GM19023 (cell line): ENCODE data around the gene MYOD1.

Experiments used
- ATAC-seq: cut with Tn5 transposase; IDR thresholded peaks from one replicate; pipeline ENCODE4 v1.9.1; 2021; ENCODE audit warnings: mild to moderate bottlenecking, moderate library complexity; ENCODE audit not compliant: unreplicated experiment

Gene MYOD1

DNA sequence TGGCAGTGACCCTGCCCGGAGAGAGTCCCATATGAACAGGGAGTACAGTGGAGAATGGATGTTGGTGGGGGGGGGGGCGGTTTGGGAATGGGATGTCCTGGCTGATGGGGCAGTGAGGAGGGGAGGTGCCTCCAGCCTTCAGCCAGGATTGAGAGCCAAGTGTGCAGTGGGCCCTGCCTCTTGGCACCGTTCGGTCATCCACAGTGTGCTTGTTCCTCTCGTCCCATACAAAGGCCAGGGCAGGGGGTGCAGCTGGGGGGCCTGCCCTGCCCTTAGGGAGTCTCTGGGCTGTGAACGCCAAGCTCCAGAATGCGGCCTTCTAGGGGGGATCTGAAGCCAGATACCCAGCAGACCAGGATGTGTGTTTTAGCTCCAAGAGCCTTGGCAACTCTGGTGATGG is 49.2 kb downstream of the MYOD1 start:
- ATAC-seq: no peak

DNA sequence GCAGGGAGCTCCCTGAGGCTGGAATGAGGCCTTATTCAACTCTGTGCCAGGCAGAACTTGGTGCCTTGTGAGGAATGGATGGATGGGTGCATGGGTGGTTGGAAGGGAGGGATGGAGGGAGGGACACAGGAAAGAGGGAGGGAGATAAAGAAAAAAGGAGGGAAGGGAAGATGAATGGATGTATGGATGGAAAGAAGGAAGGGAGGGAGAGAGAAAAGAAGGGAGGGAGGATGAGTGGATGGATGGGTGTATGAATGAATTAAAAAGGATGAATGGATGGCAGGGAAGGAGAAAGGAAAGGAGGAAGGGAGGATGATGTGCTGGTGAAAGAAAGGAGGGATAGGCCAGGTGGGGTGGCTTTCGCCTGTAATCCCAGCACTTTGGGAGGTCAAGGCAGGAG is 49.8 kb downstream of the MYOD1 start:
- no peak for ATAC-seq

DNA sequence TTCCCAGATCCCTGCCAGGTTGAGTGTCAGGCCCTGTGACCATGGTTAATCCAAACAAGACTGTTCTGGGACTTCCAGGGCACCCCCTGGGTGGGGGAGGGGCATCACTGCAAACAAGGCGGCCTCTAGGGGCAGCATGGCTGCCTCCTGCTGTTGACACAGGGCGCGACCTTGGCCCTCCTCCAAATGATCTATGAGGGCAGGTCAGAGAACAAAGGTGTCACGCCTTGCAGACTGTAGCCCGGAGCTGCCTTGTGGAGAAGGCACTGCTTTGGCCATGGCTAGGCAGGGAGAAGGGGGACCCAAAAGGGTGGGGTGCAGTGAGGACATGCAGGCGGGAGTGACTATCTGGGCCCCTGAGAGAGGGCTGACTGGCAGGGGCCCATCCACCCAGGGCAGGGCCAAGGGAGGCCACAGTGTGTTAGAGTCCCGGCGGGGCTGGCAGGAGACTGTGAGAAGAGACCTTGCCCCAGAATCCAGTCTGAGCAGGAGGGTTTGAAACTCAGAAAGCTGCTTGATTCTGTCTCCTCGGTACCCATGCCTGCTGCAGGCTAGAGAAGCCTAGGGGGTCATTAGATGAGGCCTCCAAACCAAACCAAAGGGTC is 50.8 kb downstream of the MYOD1 start:
- no peak for ATAC-seq

DNA sequence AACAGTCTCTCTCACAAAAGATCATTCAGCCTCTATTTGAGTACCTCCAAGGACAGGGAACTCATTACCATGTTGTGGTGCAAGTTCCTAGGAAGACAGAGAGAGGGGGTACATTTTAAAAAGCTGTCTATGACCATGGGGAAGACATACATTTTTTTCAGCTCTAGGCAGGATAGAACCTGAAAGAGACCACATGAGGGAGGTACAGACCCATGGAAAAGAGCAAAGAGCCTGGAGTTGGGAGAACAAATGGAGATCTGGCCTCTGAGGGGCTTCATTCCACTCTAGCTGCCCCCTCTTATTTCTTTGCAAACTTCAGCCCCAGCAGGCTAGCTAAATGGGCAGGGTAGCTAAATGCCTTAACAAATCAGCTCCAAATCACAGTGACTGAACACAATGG is 51.5 kb downstream of the MYOD1 start:
- no peak for ATAC-seq

DNA sequence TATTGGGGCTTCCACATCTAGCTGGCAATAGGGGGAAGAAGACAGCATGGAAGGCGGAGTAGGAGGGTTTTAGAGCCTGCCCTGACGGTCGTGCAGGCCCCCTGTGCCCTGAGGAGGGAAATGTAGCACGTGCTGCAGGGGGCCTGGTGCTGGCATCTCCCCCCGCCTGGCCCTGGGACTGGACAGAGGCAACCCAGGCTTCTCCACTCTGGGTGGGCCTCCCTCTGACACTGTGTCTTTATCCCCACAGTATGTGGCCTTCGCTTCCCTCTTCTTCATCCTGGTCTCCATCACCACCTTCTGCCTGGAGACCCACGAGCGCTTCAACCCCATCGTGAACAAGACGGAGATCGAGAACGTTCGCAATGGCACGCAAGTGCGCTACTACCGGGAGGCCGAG is 52.0 kb downstream of the MYOD1 start:
- no peak for ATAC-seq
